GM18520 (cell line): ENCODE data around the gene DNAJC5.
A peak's percentile ranks its signal among the peaks of the same experiment; 100 is the strongest.

Experiments
- ATAC-seq: cut with Tn5 transposase; IDR thresholded peaks from one replicate; pipeline ENCODE4 v1.9.1; 2021; ENCODE audit not compliant: unreplicated experiment

Gene DNAJC5

DNA sequence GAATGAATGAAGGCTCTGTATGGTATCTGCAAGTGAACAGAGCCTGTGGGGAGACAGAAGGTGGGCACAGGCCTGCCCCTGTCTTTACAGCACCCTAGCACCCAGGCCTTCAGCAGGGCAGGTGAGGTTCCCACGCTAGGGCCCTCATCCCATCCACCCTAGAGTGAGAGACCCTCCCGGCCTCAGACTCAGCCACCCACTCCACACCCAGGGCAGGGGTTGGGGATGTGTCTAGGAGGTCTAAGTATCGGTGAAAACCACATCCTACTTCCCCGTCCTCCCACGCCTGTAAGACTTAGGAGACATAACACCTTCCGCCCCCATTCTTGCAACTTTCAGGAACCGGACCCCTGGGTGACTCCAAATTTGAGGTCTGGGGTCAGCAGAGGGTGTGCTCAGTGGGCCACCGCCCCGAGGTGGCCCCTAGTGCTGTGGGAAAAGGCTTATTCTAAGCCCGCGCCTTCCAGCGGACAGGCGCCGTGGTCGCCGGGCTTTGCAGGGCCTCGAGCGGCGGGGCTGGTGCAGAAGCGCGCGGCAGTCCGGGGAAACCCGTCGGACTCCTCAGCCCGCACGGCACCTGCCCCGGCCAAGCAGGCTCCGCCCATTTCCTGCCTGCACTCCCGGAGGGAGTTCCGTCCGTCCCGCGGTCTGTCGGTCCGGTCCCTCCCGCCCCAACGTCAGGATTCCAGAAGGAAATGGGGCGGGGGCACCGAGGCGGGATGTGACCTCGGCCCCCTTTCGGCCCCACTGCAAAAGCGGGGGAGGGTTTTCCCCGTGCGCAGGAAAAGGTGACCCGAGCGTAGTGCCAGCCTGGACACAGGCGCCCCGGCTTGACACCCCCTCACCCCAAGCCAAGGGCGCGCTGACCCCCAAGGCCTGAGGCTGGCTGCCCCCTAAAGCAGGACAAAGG is 83.6 kb downstream of the DNAJC5 start:
- ATAC-seq: no peak

GRCh38 chr20:63979229-63979556 is 84.3 kb downstream of the DNAJC5 start:
- no peak for ATAC-seq

GRCh38 chr20:63979557-63980316 is 84.8 kb downstream of the DNAJC5 start, which contains the start of gene SAMD10:
Gene SAMD10, minus strand, starts transcription at chr20:63979642. Its CDS starts 175 bp downstream, at chr20:63979467.
- no peak for ATAC-seq

GRCh38 chr20:63980317-63980805 is 85.4 kb downstream of the DNAJC5 start:
- ATAC-seq: no peak

DNA sequence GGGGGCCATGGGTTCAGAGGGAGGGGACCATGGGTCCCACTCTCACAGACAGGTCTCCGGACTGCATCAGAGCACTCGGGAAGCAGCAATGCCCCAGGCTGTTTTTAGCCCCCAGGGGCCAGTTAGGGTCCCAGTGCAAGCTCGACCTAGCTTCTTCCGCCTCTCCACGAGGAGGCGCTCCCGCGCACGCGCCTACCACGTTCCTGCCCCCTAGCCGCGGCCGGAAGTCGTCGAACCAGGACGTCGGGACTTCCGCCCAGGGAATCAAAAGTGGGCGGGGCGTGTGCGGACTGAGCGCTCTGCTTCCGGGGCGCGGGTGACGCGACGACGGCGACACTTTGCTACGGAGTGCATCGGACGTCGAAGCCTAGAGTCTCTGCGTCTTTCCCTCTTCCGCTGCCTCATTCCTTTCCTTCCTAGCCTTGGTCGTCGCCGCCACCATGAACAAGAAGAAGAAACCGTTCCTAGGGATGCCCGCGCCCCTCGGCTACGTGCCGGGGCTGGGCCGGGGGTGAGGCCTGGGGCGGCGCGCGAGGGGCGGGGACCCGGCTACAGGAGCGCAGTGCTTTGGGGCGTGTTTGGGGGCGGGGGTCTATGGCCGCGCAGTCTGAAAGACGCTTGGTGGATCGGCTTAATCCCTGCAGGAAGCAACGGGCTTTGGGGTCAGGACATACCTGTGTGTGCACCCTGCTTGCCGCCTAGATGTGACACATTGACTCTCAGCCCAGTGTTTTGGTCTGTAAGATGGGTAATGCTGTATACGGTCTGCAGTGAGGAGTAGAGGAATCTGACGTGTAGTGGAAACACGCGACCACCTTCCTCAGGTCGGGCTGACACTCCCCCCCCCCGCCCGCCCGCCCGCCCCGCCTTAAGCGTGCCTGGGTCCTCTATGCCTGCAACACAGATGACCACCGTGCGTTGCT is 86.1 kb downstream of the DNAJC5 start, which contains the start of gene PRPF6:
TSS of gene PRPF6 (plus strand) at position 327 of the 923 bp plus-strand sequence. CDS start at position 441, 114 bp downstream.
- ATAC-seq: peak; percentile 45

GRCh38 chr20:63982937-63983336 is 88.0 kb downstream of the DNAJC5 start:
- no peak for ATAC-seq
